ENCODE data around the gene ATP5F1D. TPM values are rescaled to one million over a fixed set of nuclear protein-coding genes. Genes with fewer than 3 reads are reported as not detected.

ATP5F1D gene
- total and polyA plus RNA-seq, 2 of the 8 experiments (the other 6 are each of a cell fraction or from before 2014, with no cell fraction given) = 174 to 249 TPM

- TF ChIP-seq, protein P1, sequence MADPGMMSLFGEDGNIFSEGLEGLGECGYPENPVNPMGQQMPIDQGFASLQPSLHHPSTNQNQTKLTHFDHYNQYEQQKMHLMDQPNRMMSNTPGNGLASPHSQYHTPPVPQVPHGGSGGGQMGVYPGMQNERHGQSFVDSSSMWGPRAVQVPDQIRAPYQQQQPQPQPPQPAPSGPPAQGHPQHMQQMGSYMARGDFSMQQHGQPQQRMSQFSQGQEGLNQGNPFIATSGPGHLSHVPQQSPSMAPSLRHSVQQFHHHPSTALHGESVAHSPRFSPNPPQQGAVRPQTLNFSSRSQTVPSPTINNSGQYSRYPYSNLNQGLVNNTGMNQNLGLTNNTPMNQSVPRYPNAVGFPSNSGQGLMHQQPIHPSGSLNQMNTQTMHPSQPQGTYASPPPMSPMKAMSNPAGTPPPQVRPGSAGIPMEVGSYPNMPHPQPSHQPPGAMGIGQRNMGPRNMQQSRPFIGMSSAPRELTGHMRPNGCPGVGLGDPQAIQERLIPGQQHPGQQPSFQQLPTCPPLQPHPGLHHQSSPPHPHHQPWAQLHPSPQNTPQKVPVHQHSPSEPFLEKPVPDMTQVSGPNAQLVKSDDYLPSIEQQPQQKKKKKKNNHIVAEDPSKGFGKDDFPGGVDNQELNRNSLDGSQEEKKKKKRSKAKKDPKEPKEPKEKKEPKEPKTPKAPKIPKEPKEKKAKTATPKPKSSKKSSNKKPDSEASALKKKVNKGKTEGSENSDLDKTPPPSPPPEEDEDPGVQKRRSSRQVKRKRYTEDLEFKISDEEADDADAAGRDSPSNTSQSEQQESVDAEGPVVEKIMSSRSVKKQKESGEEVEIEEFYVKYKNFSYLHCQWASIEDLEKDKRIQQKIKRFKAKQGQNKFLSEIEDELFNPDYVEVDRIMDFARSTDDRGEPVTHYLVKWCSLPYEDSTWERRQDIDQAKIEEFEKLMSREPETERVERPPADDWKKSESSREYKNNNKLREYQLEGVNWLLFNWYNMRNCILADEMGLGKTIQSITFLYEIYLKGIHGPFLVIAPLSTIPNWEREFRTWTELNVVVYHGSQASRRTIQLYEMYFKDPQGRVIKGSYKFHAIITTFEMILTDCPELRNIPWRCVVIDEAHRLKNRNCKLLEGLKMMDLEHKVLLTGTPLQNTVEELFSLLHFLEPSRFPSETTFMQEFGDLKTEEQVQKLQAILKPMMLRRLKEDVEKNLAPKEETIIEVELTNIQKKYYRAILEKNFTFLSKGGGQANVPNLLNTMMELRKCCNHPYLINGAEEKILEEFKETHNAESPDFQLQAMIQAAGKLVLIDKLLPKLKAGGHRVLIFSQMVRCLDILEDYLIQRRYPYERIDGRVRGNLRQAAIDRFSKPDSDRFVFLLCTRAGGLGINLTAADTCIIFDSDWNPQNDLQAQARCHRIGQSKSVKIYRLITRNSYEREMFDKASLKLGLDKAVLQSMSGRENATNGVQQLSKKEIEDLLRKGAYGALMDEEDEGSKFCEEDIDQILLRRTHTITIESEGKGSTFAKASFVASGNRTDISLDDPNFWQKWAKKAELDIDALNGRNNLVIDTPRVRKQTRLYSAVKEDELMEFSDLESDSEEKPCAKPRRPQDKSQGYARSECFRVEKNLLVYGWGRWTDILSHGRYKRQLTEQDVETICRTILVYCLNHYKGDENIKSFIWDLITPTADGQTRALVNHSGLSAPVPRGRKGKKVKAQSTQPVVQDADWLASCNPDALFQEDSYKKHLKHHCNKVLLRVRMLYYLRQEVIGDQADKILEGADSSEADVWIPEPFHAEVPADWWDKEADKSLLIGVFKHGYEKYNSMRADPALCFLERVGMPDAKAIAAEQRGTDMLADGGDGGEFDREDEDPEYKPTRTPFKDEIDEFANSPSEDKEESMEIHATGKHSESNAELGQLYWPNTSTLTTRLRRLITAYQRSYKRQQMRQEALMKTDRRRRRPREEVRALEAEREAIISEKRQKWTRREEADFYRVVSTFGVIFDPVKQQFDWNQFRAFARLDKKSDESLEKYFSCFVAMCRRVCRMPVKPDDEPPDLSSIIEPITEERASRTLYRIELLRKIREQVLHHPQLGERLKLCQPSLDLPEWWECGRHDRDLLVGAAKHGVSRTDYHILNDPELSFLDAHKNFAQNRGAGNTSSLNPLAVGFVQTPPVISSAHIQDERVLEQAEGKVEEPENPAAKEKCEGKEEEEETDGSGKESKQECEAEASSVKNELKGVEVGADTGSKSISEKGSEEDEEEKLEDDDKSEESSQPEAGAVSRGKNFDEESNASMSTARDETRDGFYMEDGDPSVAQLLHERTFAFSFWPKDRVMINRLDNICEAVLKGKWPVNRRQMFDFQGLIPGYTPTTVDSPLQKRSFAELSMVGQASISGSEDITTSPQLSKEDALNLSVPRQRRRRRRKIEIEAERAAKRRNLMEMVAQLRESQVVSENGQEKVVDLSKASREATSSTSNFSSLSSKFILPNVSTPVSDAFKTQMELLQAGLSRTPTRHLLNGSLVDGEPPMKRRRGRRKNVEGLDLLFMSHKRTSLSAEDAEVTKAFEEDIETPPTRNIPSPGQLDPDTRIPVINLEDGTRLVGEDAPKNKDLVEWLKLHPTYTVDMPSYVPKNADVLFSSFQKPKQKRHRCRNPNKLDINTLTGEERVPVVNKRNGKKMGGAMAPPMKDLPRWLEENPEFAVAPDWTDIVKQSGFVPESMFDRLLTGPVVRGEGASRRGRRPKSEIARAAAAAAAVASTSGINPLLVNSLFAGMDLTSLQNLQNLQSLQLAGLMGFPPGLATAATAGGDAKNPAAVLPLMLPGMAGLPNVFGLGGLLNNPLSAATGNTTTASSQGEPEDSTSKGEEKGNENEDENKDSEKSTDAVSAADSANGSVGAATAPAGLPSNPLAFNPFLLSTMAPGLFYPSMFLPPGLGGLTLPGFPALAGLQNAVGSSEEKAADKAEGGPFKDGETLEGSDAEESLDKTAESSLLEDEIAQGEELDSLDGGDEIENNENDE (IDR thresholded peaks at IDR 0.05; ENCODE audit: insufficient replicate concordance, low read length) = no peak
- TF ChIP-seq RAD21 (IDR thresholded peaks at IDR 0.05 in 1 of 2, conservative IDR thresholded peaks at IDR 0.05 in 1 of 2; ENCODE audit: low read depth in 2 of 2, low read length in 2 of 2) (peak; percentile 55 to 75), TEAD4 (IDR thresholded peaks at IDR 0.05; ENCODE audit: low read depth, low read length) (no peak), BRCA1 (IDR thresholded peaks at IDR 0.05; ENCODE audit: low read depth, low read length) (no peak), FOSL1 (IDR thresholded peaks at IDR 0.05; ENCODE audit: insufficient read depth, low read depth, low read length) (no peak), CREB1 (IDR thresholded peaks at IDR 0.05) (peak; percentile 66), JUN (IDR thresholded peaks at IDR 0.05; ENCODE audit: low read depth, low read length) (no peak), TAF7 (optimal IDR thresholded peaks at IDR 0.05; ENCODE audit: borderline replicate concordance, low read depth, low read length) (no peak)
- TF ChIP-seq, protein P2, sequence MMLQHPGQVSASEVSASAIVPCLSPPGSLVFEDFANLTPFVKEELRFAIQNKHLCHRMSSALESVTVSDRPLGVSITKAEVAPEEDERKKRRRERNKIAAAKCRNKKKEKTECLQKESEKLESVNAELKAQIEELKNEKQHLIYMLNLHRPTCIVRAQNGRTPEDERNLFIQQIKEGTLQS (IDR thresholded peaks at IDR 0.05; ENCODE audit: insufficient read depth, low read depth, low read length) = no peak
These were observed 25.4 kb downstream of the ATP5F1D start (continued) for GRCh38 chr19:1266916-1267476.

Data from H1 (cell line).